ENCODE results near the gene CDH3. TPM values are rescaled to one million over a fixed set of nuclear protein-coding genes. Genes with fewer than 3 reads are reported as not detected.

The CDH3 gene
- total and polyA plus RNA-seq, 8 donors = 1.6 to 28.6 (median 5.0) TPM; not detected in 2

DNA sequence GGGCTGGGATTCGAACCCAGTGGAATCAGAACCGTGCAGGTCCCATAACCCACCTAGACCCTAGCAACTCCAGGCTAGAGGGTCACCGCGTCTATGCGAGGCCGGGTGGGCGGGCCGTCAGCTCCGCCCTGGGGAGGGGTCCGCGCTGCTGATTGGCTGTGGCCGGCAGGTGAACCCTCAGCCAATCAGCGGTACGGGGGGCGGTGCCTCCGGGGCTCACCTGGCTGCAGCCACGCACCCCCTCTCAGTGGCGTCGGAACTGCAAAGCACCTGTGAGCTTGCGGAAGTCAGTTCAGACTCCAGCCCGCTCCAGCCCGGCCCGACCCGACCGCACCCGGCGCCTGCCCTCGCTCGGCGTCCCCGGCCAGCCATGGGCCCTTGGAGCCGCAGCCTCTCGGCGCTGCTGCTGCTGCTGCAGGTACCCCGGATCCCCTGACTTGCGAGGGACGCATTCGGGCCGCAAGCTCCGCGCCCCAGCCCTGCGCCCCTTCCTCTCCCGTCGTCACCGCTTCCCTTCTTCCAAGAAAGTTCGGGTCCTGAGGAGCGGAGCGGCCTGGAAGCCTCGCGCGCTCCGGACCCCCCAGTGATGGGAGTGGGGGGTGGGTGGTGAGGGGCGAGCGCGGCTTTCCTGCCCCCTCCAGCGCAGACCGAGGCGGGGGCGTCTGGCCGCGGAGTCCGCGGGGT is 92.1 kb downstream of the CDH3 start, which contains the start of gene CDH1:
CDH1 (plus strand) TSS at position 247 of the 684 bp plus-strand sequence; CDS start at position 371, 124 bp downstream.
- TF ChIP-seq POLR2A (IDR thresholded peaks at IDR 0.05) = peak in 2 of 4 donors; percentile 29 to 81
- TF ChIP-seq POLR2AphosphoS5 (IDR thresholded peaks at IDR 0.05) = peak in 2 of 3 donors; percentile 97 to 98
- no peak for TF ChIP-seq CTCF (IDR thresholded peaks at IDR 0.05)
- WGBS, 5 donors = 1 to 7% (median 2%) methylated on average over 22 to 63 of the region's 63 CpGs
- no peaks in the 10 kb centered on the region for H3K9me3 ChIP-seq
- peak within 1 kb of the TSS; percentile 90 to 94 (median 91) for H3K27ac ChIP-seq
- H3K36me3 ChIP-seq = no peaks in the 10 kb centered on the region
- H3K4me1 ChIP-seq = peaks cover 35 to 55% (median 45%) of the 10 kb centered on the region in 4 donors
- intact Hi-C loops (cut with DNase I; ENCODE audit: low total_unique reads) = no loop called here
- DNase-seq = peak; percentile 97
- H3K4me3 ChIP-seq = peak within 1 kb of the TSS; percentile 52 to 69 (median 62)
- H3K27me3 ChIP-seq = peaks cover 5 to 31% (median 23%) of the 10 kb centered on the region in 3 donors

- intact Hi-C loops (cut with DNase I; ENCODE audit: low total_unique reads) = no loop called here
- H3K36me3 ChIP-seq = no peaks in the 10 kb centered on the region
Observed at GRCh38 chr16:68737730-68738629, 92.9 kb downstream of the CDH3 start.

GRCh38 chr16:68739964-68740627 is 95.0 kb downstream of the CDH3 start:
- WGBS, 5 donors = 27 to 48% (median 36%) methylated on average over 7 of the region's 7 CpGs
- peak overlapping the region; percentile 90 to 94 (median 91) for H3K27ac ChIP-seq
- peak overlapping the region in 2 of 4 donors; percentile 10 to 36 for H3K4me3 ChIP-seq
- no peaks in the 10 kb centered on the region for H3K9me3 ChIP-seq
- no peak for TF ChIP-seq POLR2AphosphoS5 (IDR thresholded peaks at IDR 0.05)
- no peak for TF ChIP-seq CTCF (IDR thresholded peaks at IDR 0.05)
- no peak for TF ChIP-seq POLR2A (IDR thresholded peaks at IDR 0.05)
- TF ChIP-seq EP300 (IDR thresholded peaks at IDR 0.05) = no peak
- DNase-seq = peak in 1 of 2 donors; percentile 67
- H3K36me3 ChIP-seq = no peaks in the 10 kb centered on the region
- H3K27me3 ChIP-seq = peaks cover 5 to 31% (median 23%) of the 10 kb centered on the region in 3 donors
- peaks cover 40 to 70% (median 59%) of the 10 kb centered on the region in 4 donors for H3K4me1 ChIP-seq
- intact Hi-C loops (cut with DNase I; ENCODE audit: low total_unique reads) = loop anchor here (10.0 kb wide), 1 partner anchor 55 kb away; no protein-coding TSS in a partner anchor

More at GRCh38 chr16:68737730-68738629, 92.9 kb downstream of the CDH3 start:
- peaks cover 5 to 31% (median 23%) of the 10 kb centered on the region in 3 donors for H3K27me3 ChIP-seq
- 5 to 12% (median 8%) methylated on average over 40 to 58 of the region's 58 CpGs for WGBS, 5 donors
- H3K27ac ChIP-seq = peak overlapping the region; percentile 90 to 94 (median 91)
- peaks cover 32 to 57% (median 47%) of the 10 kb centered on the region in 4 donors for H3K4me1 ChIP-seq
- peak overlapping the region; percentile 52 to 69 (median 62) for H3K4me3 ChIP-seq
- H3K9me3 ChIP-seq = no peaks in the 10 kb centered on the region
- DNase-seq = peak; percentile 84 to 87
- TF ChIP-seq EP300 (IDR thresholded peaks at IDR 0.05) (no peak), POLR2AphosphoS5 (IDR thresholded peaks at IDR 0.05) (peak in 2 of 3 donors; percentile 66 to 70), POLR2A (IDR thresholded peaks at IDR 0.05) (no peak), CTCF (IDR thresholded peaks at IDR 0.05) (peak in 1 of 7 experiments; percentile 30)

All from stomach (tissue), 9 donors.